GM10266 (cell line): ENCODE results near the gene IFT43.

Experiments used
- DNase-seq: peaks from one replicate; pipeline ENCODE4 v3.0.0; 2012; ENCODE audit errors: extremely low spot score
- TF ChIP-seq, protein P1 (sequence below): IDR thresholded peaks from 2 replicates; pipeline ENCODE4 v1.5.1; 2012; ENCODE audit warnings: mild to moderate bottlenecking, low read depth; ENCODE audit not compliant: control insufficient read depth, insufficient read depth; ENCODE audit errors: missing control alignments

Gene IFT43

DNA sequence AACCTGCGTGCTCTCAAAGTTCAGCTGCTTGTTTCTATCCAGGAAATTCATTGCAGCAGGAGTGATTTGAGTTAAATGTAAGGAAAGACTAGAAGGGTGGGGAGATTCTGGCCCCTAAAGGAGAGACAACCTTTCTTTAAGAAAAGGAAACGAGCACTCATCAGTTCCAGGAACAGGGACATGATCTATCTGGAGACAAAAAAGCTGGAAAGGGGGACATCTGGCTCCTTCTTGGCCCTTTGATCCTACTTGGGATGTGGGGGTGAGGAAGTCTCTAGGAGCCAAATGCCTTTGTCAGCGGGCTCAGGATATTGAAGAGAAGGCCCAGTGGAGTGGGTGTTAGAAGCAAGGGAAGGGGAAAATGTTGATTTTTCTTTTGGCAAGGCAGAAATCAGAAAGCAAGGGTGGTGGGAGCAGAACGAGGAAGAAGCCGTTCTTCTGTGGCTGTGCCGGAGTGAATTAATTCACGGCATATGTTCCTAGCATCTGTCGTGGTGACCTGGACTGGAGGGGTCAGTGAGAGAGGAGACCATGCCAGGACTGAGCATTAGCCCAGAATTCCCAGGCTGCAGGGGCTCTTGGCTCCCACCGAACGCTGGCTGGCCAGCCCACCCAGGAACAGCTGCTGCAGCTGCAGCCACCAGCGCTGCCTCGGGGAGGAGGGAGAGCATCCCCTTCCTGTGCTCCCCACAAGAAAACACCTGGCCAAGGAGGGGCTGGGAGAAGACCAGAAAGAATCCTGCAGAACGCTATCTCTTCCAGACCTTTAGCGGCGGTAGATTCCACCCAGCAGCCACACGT, 103.4 kb downstream of the IFT43 start:
- DNase-seq = no peak
- TF ChIP-seq, protein P1, sequence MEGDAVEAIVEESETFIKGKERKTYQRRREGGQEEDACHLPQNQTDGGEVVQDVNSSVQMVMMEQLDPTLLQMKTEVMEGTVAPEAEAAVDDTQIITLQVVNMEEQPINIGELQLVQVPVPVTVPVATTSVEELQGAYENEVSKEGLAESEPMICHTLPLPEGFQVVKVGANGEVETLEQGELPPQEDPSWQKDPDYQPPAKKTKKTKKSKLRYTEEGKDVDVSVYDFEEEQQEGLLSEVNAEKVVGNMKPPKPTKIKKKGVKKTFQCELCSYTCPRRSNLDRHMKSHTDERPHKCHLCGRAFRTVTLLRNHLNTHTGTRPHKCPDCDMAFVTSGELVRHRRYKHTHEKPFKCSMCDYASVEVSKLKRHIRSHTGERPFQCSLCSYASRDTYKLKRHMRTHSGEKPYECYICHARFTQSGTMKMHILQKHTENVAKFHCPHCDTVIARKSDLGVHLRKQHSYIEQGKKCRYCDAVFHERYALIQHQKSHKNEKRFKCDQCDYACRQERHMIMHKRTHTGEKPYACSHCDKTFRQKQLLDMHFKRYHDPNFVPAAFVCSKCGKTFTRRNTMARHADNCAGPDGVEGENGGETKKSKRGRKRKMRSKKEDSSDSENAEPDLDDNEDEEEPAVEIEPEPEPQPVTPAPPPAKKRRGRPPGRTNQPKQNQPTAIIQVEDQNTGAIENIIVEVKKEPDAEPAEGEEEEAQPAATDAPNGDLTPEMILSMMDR = no peak

DNA sequence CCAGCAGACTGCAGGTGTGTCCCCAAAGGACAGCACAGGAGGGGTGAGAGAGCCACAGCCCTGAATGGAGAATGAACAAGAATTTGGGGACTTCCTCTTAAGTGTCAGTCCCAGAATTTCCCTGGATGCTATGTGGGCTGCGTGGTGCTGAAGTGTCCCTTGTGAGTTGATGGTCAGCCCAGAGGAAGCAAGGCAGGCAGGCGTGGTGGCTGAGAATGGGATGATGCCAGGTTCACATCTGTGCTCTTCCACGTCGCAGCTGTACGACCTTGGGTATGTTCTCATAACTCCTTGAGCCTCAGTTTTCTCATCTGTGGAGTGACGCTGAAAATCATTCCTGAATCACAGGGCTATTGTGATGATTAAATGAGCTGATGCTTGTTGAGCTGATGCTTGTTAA, 104.0 kb downstream of the IFT43 start:
- TF ChIP-seq, protein P1 = no peak
- DNase-seq = no peak

DNA sequence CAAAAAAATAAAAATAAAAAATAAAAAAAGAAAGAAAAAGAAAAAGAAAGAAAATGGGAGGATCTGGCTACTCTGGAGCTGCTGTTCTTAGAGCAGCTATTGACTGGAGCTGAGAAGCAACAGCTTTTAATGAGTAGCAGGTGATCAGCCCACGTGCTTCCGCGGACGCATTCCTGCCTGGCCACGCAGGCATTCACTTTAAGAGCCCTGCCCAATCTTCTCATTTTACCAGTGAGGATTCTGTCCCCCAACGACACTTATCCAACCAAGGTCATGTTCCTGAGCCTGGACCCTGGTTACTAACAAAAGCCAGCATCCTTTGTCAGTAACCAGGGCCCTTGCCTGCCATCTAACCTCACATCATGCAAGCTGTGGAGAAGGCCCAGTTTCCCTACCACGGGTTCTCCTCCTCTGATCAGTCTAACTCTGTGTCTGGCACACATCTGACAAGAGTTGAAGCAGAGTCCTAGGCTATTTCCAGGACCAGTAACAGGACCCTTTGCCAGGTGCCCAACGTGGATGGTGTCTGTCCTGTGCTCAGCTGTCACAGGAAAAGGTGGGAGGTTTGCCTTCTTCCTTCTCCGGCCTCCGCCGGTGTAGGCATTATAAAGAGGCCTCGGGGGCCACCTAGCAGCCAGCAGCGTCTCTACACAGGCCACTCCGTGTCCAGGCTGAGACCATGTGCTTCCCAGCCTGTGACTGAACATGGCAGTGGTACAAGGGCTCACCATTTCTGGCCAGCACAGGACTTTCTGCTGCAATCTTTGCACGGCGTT, 105.2 kb downstream of the IFT43 start:
- TF ChIP-seq, protein P1 = peak; percentile 27
- peak; percentile 64 for DNase-seq

DNA sequence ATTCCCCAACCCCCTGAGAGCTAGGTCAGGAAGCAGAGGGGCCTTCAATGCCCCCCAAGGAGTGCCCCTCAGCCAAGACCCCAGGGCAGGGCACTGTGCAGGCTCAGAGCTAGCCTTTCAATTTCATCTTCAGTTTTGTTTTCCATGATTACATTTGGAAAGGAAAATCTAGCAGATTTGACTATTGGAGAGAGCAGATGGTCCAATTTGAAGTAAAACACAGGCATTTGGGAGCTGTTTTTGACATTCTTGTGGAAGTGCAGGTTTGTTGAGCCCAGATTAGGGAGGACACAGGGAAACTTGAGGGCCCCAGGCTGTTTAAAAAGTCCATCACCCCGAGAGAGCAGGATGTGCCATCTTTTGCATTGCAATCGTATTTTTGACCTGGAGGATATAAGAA, 107.5 kb downstream of the IFT43 start:
- DNase-seq = no peak
- TF ChIP-seq, protein P1 = no peak

DNA sequence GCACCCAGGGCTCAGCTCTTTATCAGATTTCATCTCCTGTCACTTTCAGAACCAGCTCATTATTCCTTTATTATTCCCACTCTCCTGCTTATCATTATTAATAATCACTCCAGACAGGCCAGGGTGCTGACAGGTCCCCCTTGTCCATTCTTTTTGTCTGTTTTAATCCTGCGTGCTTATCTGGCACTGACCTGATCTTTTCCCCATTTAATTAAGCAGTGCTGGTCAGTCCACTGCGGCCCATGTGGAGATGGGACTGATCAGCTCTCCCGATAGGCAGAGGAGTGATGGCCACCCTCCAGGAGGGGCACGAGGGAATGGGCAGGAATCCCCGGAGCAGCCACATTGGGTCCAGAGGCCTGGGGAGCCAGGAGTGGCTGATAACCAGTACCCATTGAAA, 110.7 kb downstream of the IFT43 start:
- TF ChIP-seq, protein P1 = no peak
- no peak for DNase-seq

DNA sequence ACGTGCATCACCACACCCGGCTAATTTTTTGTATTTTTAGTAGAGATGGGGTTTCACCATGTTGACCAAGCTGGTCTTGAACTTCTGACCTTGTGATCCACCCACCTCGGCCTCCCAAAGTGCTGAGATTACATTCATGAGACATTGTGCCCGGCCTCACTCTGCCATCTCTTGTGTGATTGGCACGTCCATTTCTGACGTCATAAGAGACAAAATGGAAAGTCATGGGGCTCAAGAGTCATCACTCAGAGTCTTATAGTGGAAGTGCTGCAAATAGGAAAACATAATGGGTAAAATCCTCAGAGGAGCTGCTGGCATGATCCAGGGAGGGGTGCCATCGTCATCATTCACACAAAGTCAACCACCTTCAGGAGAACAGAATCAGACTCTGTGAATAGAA, 112.0 kb downstream of the IFT43 start:
- no peak for DNase-seq
- TF ChIP-seq, protein P1 = no peak

DNA sequence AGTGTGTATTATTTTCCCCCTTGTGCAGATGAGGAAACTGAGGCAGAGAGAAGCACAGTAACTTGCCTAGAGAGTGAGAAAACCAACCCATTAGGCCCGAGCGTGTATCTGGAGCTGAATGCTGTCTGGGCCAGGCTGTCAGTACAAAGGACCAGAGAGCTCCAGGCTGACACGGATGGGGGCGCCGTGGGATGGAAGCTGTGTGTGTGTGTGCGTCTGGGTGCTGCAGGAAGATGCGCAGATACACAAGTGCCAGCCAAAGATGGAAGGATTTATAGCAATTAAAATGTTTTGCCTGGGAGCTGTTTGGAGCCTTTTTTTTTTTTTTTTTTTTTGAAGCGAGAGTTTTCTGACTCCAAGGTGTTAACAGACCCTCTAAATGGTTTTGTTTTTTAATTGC, 112.5 kb downstream of the IFT43 start:
- DNase-seq = no peak

More for the DNA sequence above, 112.5 kb downstream of the IFT43 start:
- TF ChIP-seq, protein P1 = no peak
